Stimulated activated naive CD8-positive, alpha-beta T cell treated with anti-CD3 and anti-CD28 coated beads, Interleukin-15, Interleukin-2, amounts not matched to agents 100 ng/mL and 50 ng/mL, for 24 hours (primary cell): Measurements from ENCODE around the gene LGALS9B.
"Not testable (repeated sequence)": the region's sequence is repeated elsewhere in the genome, so short reads cannot be mapped to it uniquely, and the experiment has no call there.

ENCODE experiments used
- H3K27ac Mint-ChIP-seq: one replicate; pipeline ENCODE4 v1.8.0; 2021; ENCODE audit warnings: mild to moderate bottlenecking, mixed read lengths
- H3K27me3 Mint-ChIP-seq: one replicate; pipeline ENCODE4 v1.8.0; 2021; ENCODE audit warnings: mixed read lengths
- H3K36me3 Mint-ChIP-seq: one replicate; pipeline ENCODE4 v1.8.0; 2021; ENCODE audit warnings: low read depth, mixed read lengths
- H3K4me1 Mint-ChIP-seq: one replicate; pipeline ENCODE4 v1.8.0; 2021; ENCODE audit warnings: low read depth, mixed read lengths
- H3K4me3 Mint-ChIP-seq: one replicate; pipeline ENCODE4 v1.8.0; 2021; ENCODE audit warnings: mild to moderate bottlenecking, mixed read lengths
- H3K9me3 Mint-ChIP-seq: one replicate; pipeline ENCODE4 v1.8.0; 2021; ENCODE audit warnings: mixed read lengths

Gene LGALS9B

GRCh38 chr17:20467447-20467846 lies at the start of gene LGALS9B:
TSS of gene LGALS9B (minus strand) at chr17:20467539. CDS start at chr17:20467470, 69 bp downstream.
- H3K27me3 Mint-ChIP-seq, H3K4me3 Mint-ChIP-seq, H3K36me3 Mint-ChIP-seq, H3K4me1 Mint-ChIP-seq, H3K9me3 Mint-ChIP-seq, H3K27ac Mint-ChIP-seq: not testable (repeated sequence)

GRCh38 chr17:20516986-20517385 lies 49.6 kb upstream of the LGALS9B start:
- not testable (repeated sequence) for H3K9me3 Mint-ChIP-seq, H3K36me3 Mint-ChIP-seq, H3K4me1 Mint-ChIP-seq, H3K27ac Mint-ChIP-seq, H3K4me3 Mint-ChIP-seq, H3K27me3 Mint-ChIP-seq

GRCh38 chr17:20515099-20515498 lies 47.8 kb upstream of the LGALS9B start:
- not testable (repeated sequence) for H3K36me3 Mint-ChIP-seq, H3K27me3 Mint-ChIP-seq, H3K27ac Mint-ChIP-seq, H3K4me3 Mint-ChIP-seq, H3K4me1 Mint-ChIP-seq, H3K9me3 Mint-ChIP-seq

- H3K4me1 Mint-ChIP-seq, H3K9me3 Mint-ChIP-seq, H3K27me3 Mint-ChIP-seq, H3K27ac Mint-ChIP-seq, H3K36me3 Mint-ChIP-seq, H3K4me3 Mint-ChIP-seq: not testable (repeated sequence)
These were observed 46.2 kb upstream of the LGALS9B start for GRCh38 chr17:20513539-20513938.

GRCh38 chr17:20512378-20512777 lies 45.0 kb upstream of the LGALS9B start:
- H3K27ac Mint-ChIP-seq, H3K4me1 Mint-ChIP-seq, H3K36me3 Mint-ChIP-seq, H3K27me3 Mint-ChIP-seq, H3K9me3 Mint-ChIP-seq, H3K4me3 Mint-ChIP-seq: not testable (repeated sequence)

- not testable (repeated sequence) for H3K9me3 Mint-ChIP-seq, H3K4me1 Mint-ChIP-seq, H3K27me3 Mint-ChIP-seq, H3K27ac Mint-ChIP-seq, H3K4me3 Mint-ChIP-seq, H3K36me3 Mint-ChIP-seq
These were observed 44.4 kb upstream of the LGALS9B start for GRCh38 chr17:20511778-20512177.

GRCh38 chr17:20505333-20505732 lies 38.0 kb upstream of the LGALS9B start:
- not testable (repeated sequence) for H3K4me3 Mint-ChIP-seq, H3K9me3 Mint-ChIP-seq, H3K36me3 Mint-ChIP-seq, H3K27me3 Mint-ChIP-seq, H3K27ac Mint-ChIP-seq, H3K4me1 Mint-ChIP-seq

- not testable (repeated sequence) for H3K27me3 Mint-ChIP-seq, H3K4me3 Mint-ChIP-seq, H3K4me1 Mint-ChIP-seq, H3K36me3 Mint-ChIP-seq, H3K9me3 Mint-ChIP-seq, H3K27ac Mint-ChIP-seq
These were observed 37.2 kb upstream of the LGALS9B start for GRCh38 chr17:20504388-20505066.

GRCh38 chr17:20501896-20502295 lies 34.6 kb upstream of the LGALS9B start:
- H3K9me3 Mint-ChIP-seq, H3K36me3 Mint-ChIP-seq, H3K4me1 Mint-ChIP-seq, H3K4me3 Mint-ChIP-seq, H3K27me3 Mint-ChIP-seq, H3K27ac Mint-ChIP-seq: not testable (repeated sequence)

GRCh38 chr17:20500346-20500745 lies 33.0 kb upstream of the LGALS9B start:
- H3K36me3 Mint-ChIP-seq, H3K9me3 Mint-ChIP-seq, H3K4me3 Mint-ChIP-seq, H3K4me1 Mint-ChIP-seq, H3K27ac Mint-ChIP-seq, H3K27me3 Mint-ChIP-seq: not testable (repeated sequence)

- H3K4me3 Mint-ChIP-seq, H3K27me3 Mint-ChIP-seq, H3K27ac Mint-ChIP-seq, H3K4me1 Mint-ChIP-seq, H3K9me3 Mint-ChIP-seq, H3K36me3 Mint-ChIP-seq: not testable (repeated sequence)
These were observed 28.1 kb upstream of the LGALS9B start for GRCh38 chr17:20495420-20495819.

GRCh38 chr17:20494735-20495134 lies 27.4 kb upstream of the LGALS9B start:
- H3K27ac Mint-ChIP-seq, H3K4me3 Mint-ChIP-seq, H3K36me3 Mint-ChIP-seq, H3K4me1 Mint-ChIP-seq, H3K9me3 Mint-ChIP-seq, H3K27me3 Mint-ChIP-seq: not testable (repeated sequence)

GRCh38 chr17:20494147-20494546 lies 26.8 kb upstream of the LGALS9B start:
- H3K9me3 Mint-ChIP-seq, H3K27me3 Mint-ChIP-seq, H3K4me3 Mint-ChIP-seq, H3K36me3 Mint-ChIP-seq, H3K27ac Mint-ChIP-seq, H3K4me1 Mint-ChIP-seq: not testable (repeated sequence)

GRCh38 chr17:20492971-20493370 lies 25.6 kb upstream of the LGALS9B start:
- not testable (repeated sequence) for H3K4me3 Mint-ChIP-seq, H3K9me3 Mint-ChIP-seq, H3K27me3 Mint-ChIP-seq, H3K27ac Mint-ChIP-seq, H3K36me3 Mint-ChIP-seq, H3K4me1 Mint-ChIP-seq

GRCh38 chr17:20492099-20492498 lies 24.8 kb upstream of the LGALS9B start:
- H3K36me3 Mint-ChIP-seq, H3K27ac Mint-ChIP-seq, H3K27me3 Mint-ChIP-seq, H3K4me3 Mint-ChIP-seq, H3K4me1 Mint-ChIP-seq, H3K9me3 Mint-ChIP-seq: not testable (repeated sequence)

GRCh38 chr17:20484930-20485329 lies 17.6 kb upstream of the LGALS9B start:
- not testable (repeated sequence) for H3K4me1 Mint-ChIP-seq, H3K36me3 Mint-ChIP-seq, H3K4me3 Mint-ChIP-seq, H3K9me3 Mint-ChIP-seq, H3K27ac Mint-ChIP-seq, H3K27me3 Mint-ChIP-seq
